HEK293T (cell line): ENCODE results near the gene SLC25A48.

Experiments used
- CTCF ChIA-PET: fragments of 350-600 bp; formaldehyde crosslinking; extraction: SDS; loops from one replicate; lab custom pipeline; 2021; ENCODE audit warnings: antibody characterized with exemption, inconsistent platforms; lab: Yijun Ruan, JAX
- POLR2A ChIA-PET: fragments of 350-600 bp; formaldehyde crosslinking; extraction: SDS; loops from one replicate; lab custom pipeline; 2020; ENCODE audit warnings: antibody characterized with exemption, inconsistent platforms; lab: Yijun Ruan, JAX
- DNase-seq: peaks from one replicate; pipeline ENCODE4 v3.0.0; 2012; ENCODE audit warnings: mixed read lengths; ENCODE audit errors: extremely low spot score
- ARNT ChIP-seq: fragments of 450-650 bp; IDR thresholded peaks from 2 replicates; pipeline ENCODE4 v1.6.1; 2017; ENCODE audit warnings: mild to moderate bottlenecking
- BHLHE40 ChIP-seq: fragments of 450-650 bp; IDR thresholded peaks from 2 replicates; pipeline ENCODE4 v1.6.1; 2016; ENCODE audit warnings: mild to moderate bottlenecking, moderate library complexity, borderline replicate concordance
- CTBP1 ChIP-seq: fragments of 450-650 bp; IDR thresholded peaks from 2 replicates; pipeline ENCODE4 v1.6.1; 2016; ENCODE audit warnings: borderline replicate concordance
- ELF4 ChIP-seq: fragments of 450-650 bp; IDR thresholded peaks from 2 replicates; pipeline ENCODE4 v1.6.1; 2017; ENCODE audit warnings: antibody characterized with exemption
- FOXA1 ChIP-seq: fragments of 450-650 bp; IDR thresholded peaks from 2 replicates; pipeline ENCODE4 v1.6.1; 2016; ENCODE audit warnings: mild to moderate bottlenecking
- FOXK2 ChIP-seq: fragments of 450-650 bp; IDR thresholded peaks from 2 replicates; pipeline ENCODE4 v1.6.1; 2016; ENCODE audit warnings: mild to moderate bottlenecking
- FOXM1 ChIP-seq: fragments of 450-650 bp; IDR thresholded peaks from 2 replicates; pipeline ENCODE4 v1.6.1; 2017; ENCODE audit warnings: mild to moderate bottlenecking, borderline replicate concordance
- HDGF ChIP-seq: fragments of 450-650 bp; IDR thresholded peaks from 2 replicates; pipeline ENCODE4 v1.6.1; 2017; ENCODE audit warnings: antibody characterized with exemption, borderline replicate concordance
- L3MBTL2 ChIP-seq: fragments of 450-650 bp; conservative IDR thresholded peaks from 2 replicates; pipeline ENCODE4 v1.6.1; 2016; ENCODE audit warnings: mild to moderate bottlenecking
- LEF1 ChIP-seq: fragments of 450-650 bp; IDR thresholded peaks from 2 replicates; pipeline ENCODE4 v1.6.1; 2017; ENCODE audit warnings: mild to moderate bottlenecking, borderline replicate concordance
- NFRKB ChIP-seq: fragments of 450-650 bp; IDR thresholded peaks from 2 replicates; pipeline ENCODE4 v1.6.1; 2016; ENCODE audit warnings: mild to moderate bottlenecking, moderate library complexity
- SP1 ChIP-seq: fragments of 450-650 bp; IDR thresholded peaks from 2 replicates; pipeline ENCODE4 v1.6.1; 2017
- SUZ12 ChIP-seq: fragments of 450-650 bp; IDR thresholded peaks from 2 replicates; pipeline ENCODE4 v1.6.1; 2016; ENCODE audit warnings: mild to moderate bottlenecking
- TARDBP ChIP-seq: fragments of 450-650 bp; IDR thresholded peaks from 2 replicates; pipeline ENCODE4 v1.6.1; 2016
- ZNF384 ChIP-seq: fragments of 450-650 bp; IDR thresholded peaks from 2 replicates; pipeline ENCODE4 v1.6.1; 2016
- TF ChIP-seq, protein P1 (sequence below): fragments of 450-650 bp; IDR thresholded peaks from 2 replicates; pipeline ENCODE4 v1.6.1; 2016

The SLC25A48 gene

GRCh38 chr5:135868681-135869080 is 34.2 kb downstream of the SLC25A48 start:
- TF ChIP-seq NFRKB (no peak), CTBP1 (no peak), ARNT (no peak), SUZ12 (no peak), ELF4 (no peak), LEF1 (no peak), FOXA1 (no peak), FOXM1 (no peak), HDGF (no peak), BHLHE40 (no peak), FOXK2 (no peak), SP1 (no peak), ZNF384 (no peak), L3MBTL2 (no peak), TARDBP (no peak)
- TF ChIP-seq, protein P1, sequence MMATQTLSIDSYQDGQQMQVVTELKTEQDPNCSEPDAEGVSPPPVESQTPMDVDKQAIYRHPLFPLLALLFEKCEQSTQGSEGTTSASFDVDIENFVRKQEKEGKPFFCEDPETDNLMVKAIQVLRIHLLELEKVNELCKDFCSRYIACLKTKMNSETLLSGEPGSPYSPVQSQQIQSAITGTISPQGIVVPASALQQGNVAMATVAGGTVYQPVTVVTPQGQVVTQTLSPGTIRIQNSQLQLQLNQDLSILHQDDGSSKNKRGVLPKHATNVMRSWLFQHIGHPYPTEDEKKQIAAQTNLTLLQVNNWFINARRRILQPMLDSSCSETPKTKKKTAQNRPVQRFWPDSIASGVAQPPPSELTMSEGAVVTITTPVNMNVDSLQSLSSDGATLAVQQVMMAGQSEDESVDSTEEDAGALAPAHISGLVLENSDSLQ = no peak
- CTCF ChIA-PET = interaction anchor here (1.7 kb wide), 1 partner anchor 11 kb away, joined by 5 read pairs; no protein-coding TSS in a partner anchor
- POLR2A ChIA-PET = no interaction called here
- no peak for DNase-seq

GRCh38 chr5:135869276-135869675 is 34.8 kb downstream of the SLC25A48 start:
- no peak for TF ChIP-seq ZNF384
- TF ChIP-seq, protein P1 = no peak
- TF ChIP-seq CTBP1 = no peak
- TF ChIP-seq SP1 = no peak
- no peak for TF ChIP-seq FOXM1
- TF ChIP-seq FOXK2 = no peak
- TF ChIP-seq BHLHE40 = no peak
- no peak for TF ChIP-seq ELF4
- TF ChIP-seq NFRKB = no peak
- no peak for TF ChIP-seq TARDBP
- POLR2A ChIA-PET = no interaction called here
- CTCF ChIA-PET = interaction anchor here (0.6 to 1.7 kb wide), 2 partner anchors 10 to 117 kb away, joined by 3 to 5 read pairs; no protein-coding TSS in a partner anchor
- no peak for DNase-seq

- ChIA-PET CTCF (no interaction called here), POLR2A (no interaction called here)
- TF ChIP-seq, protein P1 = no peak
- TF ChIP-seq LEF1 (no peak), SUZ12 (no peak), FOXM1 (no peak), ELF4 (no peak), FOXA1 (no peak), ZNF384 (no peak), L3MBTL2 (no peak), HDGF (no peak)
- no peak for DNase-seq
Measured at GRCh38 chr5:135869935-135870334, 35.5 kb downstream of the SLC25A48 start.

- TF ChIP-seq FOXA1 (no peak), TARDBP (no peak), LEF1 (no peak), SUZ12 (no peak), ELF4 (no peak), L3MBTL2 (no peak), ARNT (no peak), SP1 (no peak), FOXK2 (no peak), NFRKB (no peak), ZNF384 (no peak), BHLHE40 (no peak)
- TF ChIP-seq, protein P1 = no peak
- DNase-seq = no peak
- CTCF ChIA-PET = interaction anchor here (0.6 to 1.6 kb wide), 5 partner anchors 11 to 346 kb away, joined by 3 to 4 read pairs (median 3); partner anchors contain the start of gene SLC25A48
- POLR2A ChIA-PET = no interaction called here
Measured at GRCh38 chr5:135871268-135871915, 36.9 kb downstream of the SLC25A48 start.

DNA sequence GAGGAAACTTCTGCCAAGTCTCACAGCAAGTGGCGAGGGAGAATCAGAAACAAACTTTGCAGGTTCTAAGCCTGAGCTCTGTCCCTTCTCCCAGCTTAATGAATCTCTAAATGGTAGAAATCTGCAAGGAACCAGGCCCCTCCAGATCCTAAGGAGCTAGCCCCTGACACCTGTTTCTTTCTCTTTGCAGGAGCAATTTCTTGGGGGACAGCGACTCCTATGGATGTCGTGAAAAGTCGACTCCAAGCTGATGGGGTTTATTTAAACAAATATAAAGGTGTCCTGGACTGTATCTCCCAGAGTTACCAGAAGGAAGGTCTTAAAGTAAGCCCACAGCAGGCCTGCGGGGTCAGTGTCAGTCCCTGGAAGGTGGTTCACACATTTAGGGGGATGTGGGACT is 39.4 kb downstream of the SLC25A48 start:
- ChIA-PET CTCF (interaction anchor here (0.9 kb wide), 1 partner anchor 408 kb away, joined by 3 read pairs; no protein-coding TSS in a partner anchor), POLR2A (no interaction called here)
- no peak for DNase-seq
- TF ChIP-seq SP1 = no peak
- TF ChIP-seq FOXM1 = no peak
- no peak for TF ChIP-seq ARNT
- no peak for TF ChIP-seq LEF1
- TF ChIP-seq BHLHE40 = no peak
- no peak for TF ChIP-seq CTBP1
- TF ChIP-seq ZNF384 = no peak
- TF ChIP-seq L3MBTL2 = no peak
- no peak for TF ChIP-seq SUZ12

GRCh38 chr5:135874461-135874860 is 40.0 kb downstream of the SLC25A48 start:
- POLR2A ChIA-PET = no interaction called here
- CTCF ChIA-PET = interaction anchor here (1.3 to 1.4 kb wide), 2 partner anchors 14 to 18 kb away, joined by 3 to 4 read pairs; no protein-coding TSS in a partner anchor
- TF ChIP-seq NFRKB = no peak
- TF ChIP-seq FOXM1 = no peak
- TF ChIP-seq SUZ12 = no peak
- no peak for TF ChIP-seq ZNF384
- no peak for TF ChIP-seq LEF1
- no peak for TF ChIP-seq FOXA1
- no peak for TF ChIP-seq ARNT
- TF ChIP-seq CTBP1 = no peak
- no peak for TF ChIP-seq L3MBTL2
- no peak for TF ChIP-seq TARDBP
- no peak for TF ChIP-seq SP1
- TF ChIP-seq, protein P1 = no peak
- TF ChIP-seq HDGF = no peak
- no peak for TF ChIP-seq BHLHE40
- no peak for TF ChIP-seq ELF4
- TF ChIP-seq FOXK2 = no peak
- DNase-seq = no peak
